K562 (cell line): ENCODE results near the gene FGFRL1. TPM values are rescaled to one million over a fixed set of nuclear protein-coding genes. Genes with fewer than 3 reads are reported as not detected.

Experiments
- L3MBTL2 ChIP-seq: fragments of 450-650 bp; IDR thresholded peaks from 2 replicates; pipeline ENCODE4 v1.6.1; 2016; ENCODE audit warnings: mild to moderate bottlenecking, moderate library complexity
- MGA ChIP-seq: fragments of 450-650 bp; IDR thresholded peaks from 2 replicates; pipeline ENCODE4 v1.6.1; 2016; ENCODE audit warnings: mild to moderate bottlenecking, moderate library complexity
- PCBP1 ChIP-seq: fragments of 200-400 bp; formaldehyde crosslinking; IDR thresholded peaks from 2 replicates; pipeline ENCODE4 v1.6.1; 2018; ENCODE audit warnings: mild to moderate bottlenecking, low read depth, low read length; ENCODE audit not compliant: poor library complexity, severe bottlenecking
- POLR2A ChIP-seq: fragments of 450-650 bp; conservative IDR thresholded peaks from 2 replicates; pipeline ENCODE4 v1.6.1; 2016
- ZNF311 ChIP-seq: fragments of 250-450 bp; sonication (Bioruptor Pico); IDR thresholded peaks from 2 replicates; pipeline ENCODE4 v1.4.0; 2020; ENCODE audit warnings: mild to moderate bottlenecking, moderate library complexity
- polyA plus RNA-seq, 8 experiments: library from polyadenylated mRNA; depleted of rRNA in 4 of 8; stranded (reverse) in 5 of 8; unstranded in 3 of 8; fragments of >200 nt; fragmentation: Nextera tagmentation in 2 of 8; fragmentation: Illumina TruSeq in 1 of 8; extraction: Ambion mirVana in 2 of 8; extraction: Trizol in 1 of 8; gene quantifications; 2 replicates each; pipeline versions ENCODE4 v1.2.1 to v1.2.3, GENCODE V29; 2011 to 2014; ENCODE audit warnings: inconsistent platforms in 1 of 8, missing spikeins in 1 of 8
- total RNA-seq, 7 experiments: library from RNA; depleted of rRNA in 6 of 7; stranded (reverse); fragments of >200 nt in 6 of 7; fragmentation: Illumina TruSeq in 2 of 7; extraction: Trizol in 2 of 7; gene quantifications; 2 replicates each; pipeline versions ENCODE4 v1.2.1 to v1.2.3, GENCODE V29; 2011 to 2021; ENCODE audit warnings: low replicate concordance in 1 of 7

FGFRL1 gene
- total and polyA plus RNA-seq, 9 of the 15 experiments (the other 6 are each of a cell fraction or from before 2014, with no cell fraction given), result 0.34 to 49.9 (median 14.6) TPM

- peak; percentile 92 for TF ChIP-seq MGA
- TF ChIP-seq PCBP1, result peak; percentile 35
- TF ChIP-seq L3MBTL2, result peak; percentile 66
- TF ChIP-seq POLR2A, result peak; percentile 28; the same call in 1 of the 2 replicates
- TF ChIP-seq ZNF311 (CRISPR knock-in tag), result no peak
These were observed 17.3 kb downstream of the FGFRL1 start (continued) for GRCh38 chr4:1028574-1029220.
